GM21381 (cell line): Measurements from ENCODE around the gene SRGAP1.
A peak's percentile ranks its signal among the peaks of the same experiment; 100 is the strongest.
"Not testable (repeated sequence)": the region's sequence is repeated elsewhere in the genome, so short reads cannot be mapped to it uniquely, and the experiment has no call there.

ENCODE experiments used
- ATAC-seq: cut with Tn5 transposase; IDR thresholded peaks from one replicate; pipeline ENCODE4 v1.9.1; 2021; ENCODE audit warnings: mild to moderate bottlenecking, moderate library complexity; ENCODE audit not compliant: unreplicated experiment

The SRGAP1 gene

GRCh38 chr12:64184216-64184615, 339.7 kb downstream of the SRGAP1 start:
- ATAC-seq: no peak

- ATAC-seq: peak; percentile 95
These were observed 342.3 kb downstream of the SRGAP1 start for GRCh38 chr12:64186789-64187188.

- ATAC-seq: no peak
These were observed 342.9 kb downstream of the SRGAP1 start for GRCh38 chr12:64187370-64187769.

GRCh38 chr12:64187794-64188193, 343.3 kb downstream of the SRGAP1 start:
- ATAC-seq: no peak

GRCh38 chr12:64189530-64189929, 345.0 kb downstream of the SRGAP1 start:
- ATAC-seq: no peak

GRCh38 chr12:64190140-64190539, 345.6 kb downstream of the SRGAP1 start:
- ATAC-seq: no peak

GRCh38 chr12:64192644-64193444, 348.3 kb downstream of the SRGAP1 start:
- ATAC-seq: peak; percentile 86

- no peak for ATAC-seq
These were observed 349.4 kb downstream of the SRGAP1 start for GRCh38 chr12:64193931-64194330.

- no peak for ATAC-seq
These were observed 350.0 kb downstream of the SRGAP1 start for GRCh38 chr12:64194333-64195149.

- not testable (repeated sequence) for ATAC-seq
These were observed 351.3 kb downstream of the SRGAP1 start for GRCh38 chr12:64195841-64196240.

- no peak for ATAC-seq
These were observed 358.5 kb downstream of the SRGAP1 start for GRCh38 chr12:64203036-64203435.

GRCh38 chr12:64203775-64204174, 359.3 kb downstream of the SRGAP1 start:
- no peak for ATAC-seq

- ATAC-seq: no peak
These were observed 361.0 kb downstream of the SRGAP1 start for GRCh38 chr12:64205542-64205941.

GRCh38 chr12:64207453-64207852, 363.0 kb downstream of the SRGAP1 start:
- ATAC-seq: no peak
